HG03565 (cell line): ENCODE data around the gene DNAJB2.
"Not testable (repeated sequence)": the region's sequence is repeated elsewhere in the genome, so short reads cannot be mapped to it uniquely, and the experiment has no call there.

Experiments
- ATAC-seq: cut with Tn5 transposase; IDR thresholded peaks from one replicate; pipeline ENCODE4 v1.9.1; 2021; ENCODE audit warnings: mild to moderate bottlenecking, moderate library complexity; ENCODE audit not compliant: unreplicated experiment

DNAJB2 gene

DNA sequence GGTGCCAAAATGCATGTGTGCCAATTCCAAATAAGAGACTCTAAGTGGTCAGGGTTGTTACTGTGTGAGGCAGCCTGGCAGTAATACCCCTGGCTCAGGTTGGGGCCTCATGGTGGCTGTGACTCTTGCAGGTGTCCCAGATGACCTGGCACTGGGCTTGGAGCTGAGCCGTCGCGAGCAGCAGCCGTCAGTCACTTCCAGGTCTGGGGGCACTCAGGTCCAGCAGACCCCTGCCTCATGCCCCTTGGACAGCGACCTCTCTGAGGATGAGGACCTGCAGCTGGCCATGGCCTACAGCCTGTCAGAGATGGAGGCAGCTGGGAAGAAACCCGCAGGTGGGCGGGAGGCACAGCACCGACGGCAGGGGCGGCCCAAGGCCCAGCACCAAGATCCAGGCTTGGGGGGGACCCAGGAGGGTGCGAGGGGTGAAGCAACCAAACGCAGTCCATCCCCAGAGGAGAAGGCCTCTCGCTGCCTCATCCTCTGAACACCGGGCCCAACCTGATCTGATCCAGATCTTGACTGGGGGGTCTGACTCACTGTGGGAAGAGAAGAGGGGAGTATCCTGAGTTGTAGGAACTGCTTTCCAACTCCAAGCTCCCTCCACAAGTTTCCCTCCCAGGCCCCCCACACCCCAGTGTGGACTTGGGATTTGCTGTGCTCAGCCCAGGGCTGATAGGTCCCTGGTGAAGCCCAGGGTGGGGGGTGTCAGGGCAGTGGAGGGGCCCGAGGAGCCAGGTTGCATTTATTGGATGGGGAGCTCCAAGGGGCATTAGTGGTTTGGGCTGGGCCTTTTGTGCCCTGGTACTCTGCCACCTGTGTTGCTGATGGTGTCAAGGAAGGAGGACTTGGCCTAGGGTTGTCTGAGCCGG is 5.6 kb downstream of the DNAJB2 start:
- ATAC-seq = no peak

DNA sequence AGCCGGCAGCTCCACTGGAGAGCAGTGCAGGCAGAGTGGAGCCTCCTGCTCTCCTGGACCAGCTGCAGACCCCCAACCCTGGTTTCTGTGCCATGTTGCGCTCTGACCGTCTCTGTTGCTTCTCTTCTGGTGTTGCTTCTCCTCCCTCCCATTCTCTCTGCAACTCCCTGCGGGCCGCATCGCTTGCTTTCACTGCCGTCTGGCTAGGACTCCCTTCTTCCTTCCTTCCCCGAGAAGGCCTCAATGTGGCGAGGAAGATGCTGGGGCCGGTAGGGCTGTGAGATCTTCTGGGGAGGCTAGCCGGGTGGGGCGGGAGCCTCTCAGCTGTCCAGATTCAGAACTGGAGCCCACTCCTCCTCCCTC is 6.2 kb downstream of the DNAJB2 start:
- no peak for ATAC-seq

DNA sequence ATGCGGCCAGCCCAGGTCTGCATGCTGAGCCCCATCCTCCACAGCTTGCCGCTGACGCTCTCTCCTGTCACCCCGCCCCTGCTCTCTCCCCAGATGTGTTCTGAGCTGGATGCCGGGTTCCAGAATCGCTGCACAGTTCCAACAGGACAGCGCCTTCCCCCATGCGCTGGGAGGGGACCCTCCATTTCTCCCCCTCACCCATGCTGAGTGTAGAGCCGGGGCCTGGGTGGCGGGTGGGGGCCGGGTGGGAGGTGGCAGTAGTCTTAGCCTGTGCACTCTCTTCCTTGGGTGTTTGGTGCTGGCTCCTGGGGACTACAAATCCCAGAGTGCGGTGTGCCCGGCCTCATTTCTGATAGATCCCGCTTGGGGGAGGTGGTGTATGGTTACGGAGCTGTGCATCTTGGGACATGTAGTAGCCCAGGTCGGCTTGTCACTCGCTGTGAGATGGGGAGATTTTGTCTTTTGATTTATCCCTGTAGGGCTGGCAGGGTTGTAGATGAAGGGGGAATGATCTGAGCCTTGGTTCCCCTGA is 6.8 kb downstream of the DNAJB2 start:
- no peak for ATAC-seq

DNA sequence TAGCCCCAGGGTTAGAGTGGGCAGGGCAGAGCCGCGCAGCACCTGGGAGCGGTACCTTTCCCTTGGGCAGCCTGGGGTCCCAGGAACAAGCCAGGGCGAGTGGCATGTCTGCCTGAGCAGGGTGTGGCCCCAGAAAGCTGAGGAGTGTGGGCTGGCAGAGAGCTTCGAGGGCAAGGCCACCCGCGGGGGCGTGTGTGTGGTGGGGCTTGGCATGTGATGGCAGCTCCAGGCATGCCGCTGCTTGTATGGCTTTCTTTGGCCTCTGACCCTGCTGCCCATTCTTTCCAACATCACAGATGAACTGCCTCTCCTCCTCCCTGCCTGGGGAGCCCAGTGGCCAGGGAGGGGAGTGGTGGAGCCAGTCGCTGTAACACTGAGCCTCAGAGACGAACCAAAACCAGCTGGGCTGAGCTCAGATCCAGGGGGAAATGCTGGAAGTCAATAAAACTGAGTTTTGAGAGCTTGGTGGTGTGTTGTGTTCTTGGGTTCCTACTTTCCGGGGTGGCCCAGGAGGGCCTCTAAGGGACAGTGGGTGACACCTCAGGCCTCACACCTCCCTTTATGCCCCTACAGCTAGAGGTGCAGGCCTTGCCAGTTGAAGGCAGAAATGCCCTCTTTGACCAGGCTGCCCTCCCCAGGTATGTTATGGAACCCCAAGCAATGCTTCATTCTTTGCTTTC is 7.4 kb downstream of the DNAJB2 start:
- no peak for ATAC-seq

DNA sequence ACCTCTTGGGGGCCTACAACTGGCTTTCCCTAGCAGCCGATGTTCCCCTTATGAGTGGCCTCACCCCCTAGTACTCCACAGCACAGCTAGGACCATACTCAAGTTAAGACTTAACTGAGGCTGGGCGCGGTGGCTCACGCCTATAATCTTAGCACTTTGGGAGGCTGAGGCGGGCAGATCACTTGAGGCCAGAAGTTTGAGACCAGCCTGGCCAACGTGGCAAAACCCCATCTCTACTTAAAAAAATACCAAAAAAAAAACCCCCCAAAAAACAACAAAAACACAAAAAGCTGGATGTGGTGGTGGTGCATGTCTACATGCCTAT is 7.9 kb downstream of the DNAJB2 start:
- ATAC-seq = not testable (repeated sequence)

DNA sequence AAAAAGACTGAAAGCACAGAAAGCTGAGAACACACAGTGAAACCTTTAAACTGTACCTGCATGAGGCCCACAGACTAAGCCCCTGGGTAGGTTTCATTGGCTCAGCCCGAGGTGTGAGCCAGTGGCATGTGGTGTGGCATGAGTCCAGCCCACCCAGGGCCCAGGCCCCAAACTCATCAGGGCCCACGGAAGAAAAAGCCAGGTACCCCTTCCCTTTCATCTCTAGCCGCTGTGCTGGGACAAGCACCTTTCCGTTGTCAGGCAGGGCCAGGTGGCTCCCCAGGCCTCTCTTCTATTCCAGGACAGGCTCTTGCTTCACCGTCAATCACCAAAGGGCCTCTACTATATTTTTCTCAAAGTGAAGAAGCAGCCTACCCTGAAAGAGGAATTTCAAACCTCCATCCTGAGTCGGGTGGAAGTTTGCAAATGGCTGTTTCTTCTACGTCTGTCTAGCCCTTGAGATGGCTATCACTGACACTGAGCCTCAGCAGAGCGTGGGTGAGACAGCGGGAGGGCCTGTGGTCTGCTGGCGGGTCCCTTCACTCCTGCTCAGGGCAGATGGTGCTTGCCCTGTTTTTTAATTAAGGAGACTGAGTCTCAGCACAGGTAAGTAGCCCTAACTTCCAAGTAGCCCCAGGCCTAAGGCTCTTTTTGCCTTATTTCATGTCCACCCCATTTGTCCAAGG is 8.6 kb downstream of the DNAJB2 start:
- no peak for ATAC-seq

DNA sequence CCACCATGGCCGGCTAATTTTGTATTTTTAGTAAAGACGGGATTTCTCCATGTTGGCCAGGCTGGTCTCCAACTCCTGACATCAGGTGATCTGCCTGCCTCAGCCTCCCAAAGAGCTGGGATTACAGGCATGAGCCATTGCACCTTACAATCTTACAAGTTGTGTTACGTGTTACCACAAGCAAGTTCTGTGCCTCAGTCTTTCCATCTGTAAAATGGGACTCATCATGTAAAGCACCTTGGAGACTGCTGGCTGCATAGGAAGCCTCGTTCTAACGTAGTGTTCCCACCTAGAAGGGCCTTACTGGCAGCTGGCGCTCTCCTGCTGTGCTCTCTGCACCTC is 10.0 kb downstream of the DNAJB2 start:
- ATAC-seq = no peak

DNA sequence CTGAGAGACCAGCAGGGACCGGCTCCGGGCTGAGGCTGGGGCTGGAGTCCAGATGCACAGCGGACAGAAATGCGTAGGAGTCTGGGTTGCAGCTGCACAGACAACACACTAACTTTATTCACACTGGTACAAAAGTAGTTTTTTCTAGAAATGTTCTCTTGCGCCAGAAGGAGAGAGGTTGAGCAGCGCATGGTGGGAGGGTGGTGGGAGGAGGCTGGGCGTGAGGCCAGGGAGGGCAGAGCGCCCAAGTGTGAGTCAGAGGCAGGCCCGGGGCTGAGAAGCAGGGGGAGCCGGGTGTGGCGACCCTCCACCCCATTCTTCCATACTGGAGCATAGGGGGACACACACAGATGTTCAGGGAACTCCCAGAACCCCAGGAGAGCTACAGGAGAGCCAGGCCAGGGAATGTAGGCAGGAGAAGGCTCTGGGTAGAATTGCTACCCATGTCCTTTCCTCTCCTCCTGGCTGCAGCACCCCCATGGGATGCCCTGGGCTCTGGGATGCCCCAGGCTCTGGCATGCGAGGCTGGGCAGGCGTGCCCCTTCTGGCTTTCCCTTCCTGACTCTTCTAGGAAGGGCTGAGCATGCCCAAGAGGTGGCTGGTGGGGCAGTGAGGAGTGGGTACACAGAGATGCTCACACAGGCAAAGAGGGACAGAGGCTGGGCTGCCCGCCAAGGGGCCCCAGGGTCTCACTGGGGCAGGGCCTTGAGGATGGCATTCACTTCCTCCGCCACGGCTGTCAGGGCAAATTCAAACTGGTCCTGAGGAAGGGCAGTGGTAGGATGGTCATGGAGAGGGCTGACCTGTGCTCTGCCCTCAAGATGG is 10.6 kb downstream of the DNAJB2 start:
- ATAC-seq = no peak

DNA sequence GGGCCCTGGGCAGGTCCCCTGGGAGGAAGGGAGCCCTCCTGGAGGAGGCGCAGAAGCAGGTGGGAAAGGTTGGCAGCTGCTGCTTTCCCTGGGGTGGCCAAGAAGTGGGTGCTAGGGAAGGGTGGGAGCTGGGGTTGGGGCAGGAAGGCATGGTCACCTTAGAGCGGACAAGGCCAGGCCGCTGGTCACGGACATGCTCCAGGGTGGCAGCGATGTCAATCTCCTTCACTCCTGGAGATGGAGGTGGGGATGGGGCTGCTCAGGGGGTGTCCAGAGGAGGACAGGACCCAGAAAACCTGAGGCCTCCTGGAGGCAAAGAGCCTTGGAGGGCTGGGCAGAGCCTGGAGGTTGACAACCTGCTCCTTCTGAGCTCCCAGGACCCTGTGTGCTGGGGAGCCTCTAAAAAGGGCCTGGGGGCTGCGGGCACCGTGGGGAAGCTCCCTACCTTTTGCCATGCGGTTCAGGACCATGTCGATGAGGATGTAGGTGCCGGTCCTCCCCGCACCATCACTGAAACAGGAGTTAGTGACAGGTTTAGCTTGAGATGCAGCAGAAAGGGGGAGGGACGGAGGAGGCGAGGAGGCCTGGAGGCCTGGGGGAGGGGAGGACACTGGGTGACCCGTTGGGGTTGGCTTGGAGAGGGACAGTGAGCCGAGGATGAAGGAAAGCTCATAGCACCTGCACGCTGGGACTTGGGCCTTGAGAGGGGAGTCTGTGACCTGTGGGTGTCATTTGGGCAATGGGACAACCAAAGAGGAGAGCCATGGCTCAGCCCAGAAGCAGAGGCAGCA is 11.4 kb downstream of the DNAJB2 start:
- no peak for ATAC-seq

DNA sequence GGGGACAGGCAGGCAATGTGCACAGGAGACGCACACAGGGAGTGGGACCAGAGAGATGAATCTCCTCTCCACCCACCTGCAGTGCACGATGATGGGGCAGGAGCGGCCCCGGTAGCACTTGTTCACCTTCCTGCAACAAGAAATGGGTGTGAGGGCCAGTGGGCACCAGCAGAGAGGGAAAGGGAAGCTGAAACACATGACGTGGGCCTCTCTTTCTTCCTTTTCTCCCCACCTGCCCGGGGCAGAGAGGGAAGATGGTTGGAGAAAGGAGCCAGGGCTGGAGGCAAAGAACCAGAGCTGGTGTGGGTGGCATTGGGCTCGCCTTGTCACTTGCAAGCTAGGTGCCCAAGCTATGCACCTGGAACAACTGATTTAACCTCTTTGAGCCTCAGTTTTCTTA is 12.2 kb downstream of the DNAJB2 start:
- ATAC-seq = no peak

DNA sequence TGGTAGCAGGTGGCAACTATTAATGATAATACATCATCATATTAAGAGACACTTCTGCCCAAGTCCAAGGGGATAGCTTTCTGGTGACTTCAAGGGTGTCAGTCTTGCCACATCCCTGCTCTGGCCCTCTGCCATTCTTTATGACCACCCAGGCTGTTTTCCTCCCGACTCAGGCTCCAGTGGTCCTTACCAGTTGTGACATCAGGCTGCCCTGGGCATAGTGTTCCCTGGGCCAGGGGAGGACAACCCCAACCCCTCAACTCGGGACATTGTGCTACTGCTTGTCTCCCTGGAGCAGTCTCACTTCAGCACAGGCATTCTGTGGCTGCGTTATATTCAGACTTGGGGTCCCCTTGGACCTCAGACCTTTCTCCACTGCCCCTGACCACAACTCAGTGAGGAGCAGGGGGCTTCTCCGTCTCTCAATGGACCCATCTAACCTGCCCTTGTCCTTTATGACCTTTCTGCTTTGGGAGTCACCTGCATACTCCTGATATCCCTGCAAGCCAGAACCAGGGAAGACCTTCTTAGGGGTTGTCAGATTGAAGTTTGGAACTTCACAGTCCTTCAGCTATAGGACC is 12.8 kb downstream of the DNAJB2 start:
- no peak for ATAC-seq

DNA sequence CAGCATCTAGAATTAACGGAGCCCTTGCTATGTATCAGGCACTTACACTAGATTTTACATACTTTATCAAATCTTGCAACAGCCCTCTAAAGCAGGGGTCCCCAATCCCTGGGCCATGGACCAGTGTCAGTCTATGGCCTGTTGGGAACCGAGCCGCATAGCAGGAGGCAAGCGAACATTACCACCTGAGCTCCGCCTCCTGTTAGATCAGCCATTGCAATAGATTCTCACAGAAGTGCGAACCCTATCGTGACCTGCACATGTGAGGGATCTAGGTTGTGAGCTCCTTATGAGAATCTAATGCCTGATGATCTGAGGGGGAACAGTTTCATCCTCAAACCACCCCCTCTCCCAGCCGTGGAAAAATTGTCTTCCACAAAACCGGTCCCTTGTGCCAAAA is 13.4 kb downstream of the DNAJB2 start:
- ATAC-seq = no peak

DNA sequence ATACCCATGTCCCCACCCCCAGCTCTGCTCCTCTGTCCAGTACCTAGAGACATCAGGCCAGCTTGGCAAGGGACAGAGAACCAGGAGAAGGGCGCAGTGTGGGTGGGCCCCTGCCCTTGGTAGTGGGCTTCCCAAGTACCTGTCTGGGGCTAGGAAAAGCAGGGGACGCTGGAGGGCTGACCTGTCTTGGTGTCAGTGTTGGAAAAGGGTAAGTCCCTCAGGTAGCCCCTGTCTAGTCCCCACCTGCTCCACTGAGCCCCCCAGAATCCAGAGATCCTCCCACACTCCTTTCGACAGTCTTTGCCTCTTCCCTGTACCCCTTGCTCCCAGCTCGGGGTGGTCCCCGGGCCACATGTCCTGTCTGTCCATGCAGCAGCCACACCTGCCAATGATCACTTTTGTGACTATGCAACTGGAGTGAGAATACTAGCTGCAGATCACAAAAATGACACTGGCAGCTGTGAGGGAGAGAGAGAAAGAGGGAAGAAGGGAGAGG is 14.6 kb downstream of the DNAJB2 start:
- no peak for ATAC-seq

DNA sequence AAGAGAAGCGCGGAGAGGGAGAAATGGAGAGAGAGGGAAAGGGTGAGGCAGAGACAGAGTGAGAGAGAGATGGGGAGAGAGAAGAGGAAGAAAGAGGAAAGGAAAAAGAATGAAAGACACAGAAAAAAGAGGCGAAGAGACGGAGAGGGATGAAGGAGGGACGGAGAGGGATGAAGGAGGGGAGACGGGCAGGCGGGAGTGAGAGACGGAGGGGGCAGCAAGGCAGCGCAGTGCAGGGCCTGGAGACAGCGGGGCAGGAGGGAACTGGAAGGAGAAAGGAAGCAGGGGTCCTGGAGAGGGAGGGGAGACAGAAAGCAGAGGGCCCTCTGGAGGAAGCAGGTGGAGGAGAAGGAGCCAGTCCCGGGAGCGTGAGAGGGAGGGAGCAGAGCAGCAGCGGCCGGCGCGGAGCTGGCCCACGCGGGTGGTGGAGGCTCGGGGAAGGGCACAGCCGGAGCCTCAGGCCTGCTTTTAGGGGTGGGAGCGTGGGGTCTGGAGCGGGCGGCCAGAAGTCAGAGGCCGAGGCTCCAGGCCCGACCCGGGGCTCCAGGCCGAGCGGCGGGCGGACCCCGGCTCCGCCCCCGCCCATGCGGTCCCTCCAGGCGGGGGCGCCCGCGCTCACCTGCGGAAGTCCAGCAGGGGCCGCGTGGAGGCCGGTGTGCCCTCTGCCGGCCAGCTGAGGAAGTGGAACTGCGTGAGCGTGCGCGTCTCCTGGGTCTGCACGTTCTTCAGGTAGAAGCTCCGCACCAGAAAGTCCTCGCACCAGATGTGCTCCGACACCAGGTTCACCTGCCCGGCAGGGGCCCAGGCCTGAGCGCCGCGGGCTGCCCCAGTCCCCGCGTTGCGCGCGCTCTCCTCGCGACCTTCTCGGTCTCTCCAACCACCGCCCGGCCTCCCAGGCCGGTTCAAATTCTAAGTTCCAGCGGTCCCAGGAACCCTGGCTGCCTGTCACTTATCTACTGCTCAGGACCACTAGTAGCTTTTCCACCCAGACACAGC is 15.5 kb downstream of the DNAJB2 start:
- peak; percentile 90 for ATAC-seq

DNA sequence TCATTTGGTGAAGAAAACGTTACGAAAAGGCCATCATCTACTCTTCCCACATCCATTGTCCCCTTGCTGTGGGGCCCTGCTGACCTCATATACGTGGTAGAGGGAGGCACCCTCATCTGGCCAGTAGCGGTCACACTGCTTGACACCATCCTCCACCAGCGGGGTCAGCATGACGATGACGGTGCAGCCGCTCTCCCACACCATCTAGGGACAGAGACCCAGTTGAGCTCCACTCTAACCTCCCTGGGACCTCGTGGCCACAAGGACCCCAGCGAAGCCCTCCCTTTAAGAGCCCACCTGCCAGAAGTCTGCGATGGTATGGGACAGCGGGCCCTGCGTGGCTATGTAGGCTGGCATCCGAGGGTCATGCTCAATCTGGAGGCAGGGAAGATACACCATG is 17.0 kb downstream of the DNAJB2 start:
- ATAC-seq = no peak

DNA sequence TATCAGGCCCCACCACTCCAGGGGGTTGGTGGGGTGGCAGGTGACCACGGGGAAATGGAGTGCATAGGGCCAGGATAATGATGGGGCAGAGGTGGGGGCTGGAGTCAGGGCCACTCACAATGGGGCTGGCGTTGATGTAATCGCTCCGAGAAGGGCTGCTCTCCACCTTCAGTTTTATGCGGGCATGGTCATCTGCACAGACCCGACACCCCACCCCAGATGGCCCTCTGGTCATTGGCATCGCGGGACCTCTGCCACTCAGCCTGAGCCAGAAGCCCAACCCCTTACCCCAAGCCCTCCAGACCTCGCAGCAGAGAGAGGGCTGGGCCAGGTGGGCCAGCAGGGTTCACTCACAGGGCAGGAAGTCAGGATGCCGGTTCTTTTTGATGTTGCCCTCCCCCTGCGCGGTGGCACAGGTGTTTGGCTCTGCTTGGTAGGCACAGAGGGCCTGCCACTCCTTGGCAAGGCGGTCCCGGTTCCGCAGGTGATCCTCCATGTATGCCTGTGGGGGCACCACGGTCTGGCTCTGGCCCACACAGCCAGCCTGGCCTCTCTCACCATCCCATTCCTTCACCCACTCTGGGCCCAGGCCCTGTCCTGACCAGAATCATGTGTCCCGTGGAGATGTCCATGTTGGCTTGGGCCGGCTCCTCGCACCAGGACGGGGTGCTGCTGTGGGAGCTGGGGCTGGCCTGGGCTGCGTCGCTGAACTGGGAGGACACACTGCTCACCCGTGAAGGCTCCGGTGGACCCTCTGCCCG is 17.6 kb downstream of the DNAJB2 start:
- no peak for ATAC-seq

DNA sequence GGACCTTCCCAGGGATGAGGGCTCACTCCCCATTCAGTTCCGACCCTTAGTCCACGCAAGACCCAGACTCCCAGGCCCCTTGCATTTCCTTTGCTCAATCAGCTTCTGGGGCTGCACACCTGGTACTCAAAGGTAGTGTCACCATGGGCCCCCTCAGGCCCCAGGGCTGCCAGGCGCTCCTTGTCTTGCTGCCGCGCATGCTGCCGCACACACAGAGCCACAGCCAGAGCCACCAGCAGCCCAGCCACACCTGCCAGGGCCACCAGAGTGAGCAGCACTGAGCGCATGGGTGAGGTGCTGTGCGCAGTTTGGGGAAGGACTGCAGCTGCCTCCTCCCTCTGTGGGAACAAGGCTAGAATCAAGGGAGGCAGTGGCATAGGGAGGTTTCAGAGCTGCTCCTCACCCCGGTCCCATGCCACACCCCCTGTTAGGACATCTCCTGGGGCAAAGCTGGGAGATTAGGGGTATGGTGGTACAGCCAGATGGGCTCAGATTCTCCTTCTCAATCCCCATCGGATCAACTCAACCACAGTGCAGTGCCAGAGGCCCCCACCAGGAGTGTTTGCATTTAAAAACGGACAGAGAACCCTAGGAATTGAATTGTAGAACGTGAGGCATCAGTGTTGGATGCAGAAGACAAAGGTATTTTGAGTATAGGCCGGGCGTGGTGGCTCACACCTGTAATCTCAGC is 18.7 kb downstream of the DNAJB2 start:
- ATAC-seq = no peak
